ENCODE results near the gene IFT27.

IFT27 gene

GRCh38 chr22:36725366-36726006 lies 50.4 kb downstream of the IFT27 start:
- no peak for TF ChIP-seq CTCF (conservative IDR thresholded peaks at IDR 0.05; ENCODE audit: low read depth)
- no peak for DNase-seq (ENCODE audit: low spot score)
- ChIA-PET POLR2A (ENCODE audit: low non-redundant PET) (no interaction called here), CTCF (interaction anchor here (0.6 kb wide), 1 partner anchor 31 kb away, joined by 3 read pairs; no protein-coding TSS in a partner anchor)
- no peak overlapping the region for H3K27ac ChIP-seq

GRCh38 chr22:36724836-36725235 lies 51.1 kb downstream of the IFT27 start:
- H3K27ac ChIP-seq, result no peak overlapping the region
- DNase-seq (ENCODE audit: low spot score), result no peak
- no peak for TF ChIP-seq CTCF (conservative IDR thresholded peaks at IDR 0.05; ENCODE audit: low read depth)
- CTCF ChIA-PET, result no interaction called here
- POLR2A ChIA-PET (ENCODE audit: low non-redundant PET), result no interaction called here

- ChIA-PET POLR2A (ENCODE audit: low non-redundant PET) (no interaction called here), CTCF (no interaction called here)
- no peak for DNase-seq (ENCODE audit: low spot score)
- H3K27ac ChIP-seq, result no peak overlapping the region
- TF ChIP-seq CTCF (conservative IDR thresholded peaks at IDR 0.05; ENCODE audit: low read depth), result no peak
Measured at GRCh38 chr22:36722055-36722454, 53.9 kb downstream of the IFT27 start.

- POLR2A ChIA-PET (ENCODE audit: low non-redundant PET), result no interaction called here
- DNase-seq (ENCODE audit: low spot score), result no peak
- CTCF ChIA-PET, result interaction anchor here (0.9 kb wide), 1 partner anchor 42 kb away, joined by 4 read pairs; no protein-coding TSS in a partner anchor
- H3K27ac ChIP-seq, result no peak overlapping the region
- TF ChIP-seq CTCF (conservative IDR thresholded peaks at IDR 0.05; ENCODE audit: low read depth), result no peak
Measured at GRCh38 chr22:36715647-36716046, 60.3 kb downstream of the IFT27 start.

GRCh38 chr22:36714110-36714509 lies 61.8 kb downstream of the IFT27 start:
- H3K27ac ChIP-seq, result no peak overlapping the region
- ChIA-PET CTCF (interaction anchor here (1.0 kb wide), 1 partner anchor 43 kb away, joined by 3 read pairs; no protein-coding TSS in a partner anchor), POLR2A (ENCODE audit: low non-redundant PET) (no interaction called here)
- no peak for TF ChIP-seq CTCF (conservative IDR thresholded peaks at IDR 0.05; ENCODE audit: low read depth)
- no peak for DNase-seq (ENCODE audit: low spot score)

GRCh38 chr22:36713436-36713835 lies 62.5 kb downstream of the IFT27 start:
- ChIA-PET POLR2A (ENCODE audit: low non-redundant PET) (no interaction called here), CTCF (no interaction called here)
- no peak for TF ChIP-seq CTCF (conservative IDR thresholded peaks at IDR 0.05; ENCODE audit: low read depth)
- DNase-seq (ENCODE audit: low spot score), result no peak
- no peak overlapping the region for H3K27ac ChIP-seq

Measured in RWPE1 (cell line).